Gastroesophageal sphincter (tissue), 3 donors: ENCODE results near the gene ZNF333.

Experiments
- EP300 ChIP-seq: sonication (generic); formaldehyde crosslinking; IDR thresholded peaks from one replicate; pipeline ENCODE4 v1.6.1; 2017; ENCODE audit warnings: antibody characterized with exemption, mild to moderate bottlenecking
- POLR2A ChIP-seq, 2 donors: fragments of 450-650 bp; IDR thresholded peaks; one replicate each; pipeline ENCODE4 v1.6.1; 2017; ENCODE audit warnings: antibody characterized with exemption in 2 of 2, mild to moderate bottlenecking in 2 of 2, moderate library complexity in 1 of 2
- POLR2AphosphoS5 ChIP-seq: sonication (generic); formaldehyde crosslinking; IDR thresholded peaks from one replicate; pipeline ENCODE4 v1.6.1; 2017; ENCODE audit warnings: antibody characterized with exemption
- TF ChIP-seq, protein P1 (sequence below), 4 experiments: fragments of 200-600 bp in 2 of 4; fragments of 450-650 bp in 2 of 4; sonication (generic) in 1 of 4; IDR thresholded peaks; one replicate each; pipeline ENCODE4 v1.5.1; 2017 to 2019; ENCODE audit warnings: antibody characterized with exemption in 4 of 4, mild to moderate bottlenecking in 2 of 4, moderate library complexity in 2 of 4

DNA sequence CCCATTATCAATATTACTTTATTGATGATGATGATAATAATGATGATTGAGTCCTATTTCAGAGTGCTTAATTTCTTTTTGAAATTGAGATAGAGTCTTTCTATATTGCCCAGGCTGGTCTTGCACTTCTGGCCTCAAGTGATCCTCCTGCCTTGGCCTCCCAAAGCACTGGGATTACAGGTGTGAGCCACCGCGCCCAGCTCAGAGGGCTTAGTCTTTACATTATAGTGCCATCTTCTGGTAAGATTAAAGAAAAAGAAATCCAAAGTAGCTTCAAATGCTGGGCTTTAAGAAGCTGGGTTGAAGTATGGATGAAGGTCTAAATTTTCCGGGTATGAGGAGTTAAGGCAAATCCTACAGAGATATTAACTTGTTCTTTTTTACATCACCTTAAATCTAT lies 3.4 kb upstream of the ZNF333 start:
- TF ChIP-seq, protein P1, sequence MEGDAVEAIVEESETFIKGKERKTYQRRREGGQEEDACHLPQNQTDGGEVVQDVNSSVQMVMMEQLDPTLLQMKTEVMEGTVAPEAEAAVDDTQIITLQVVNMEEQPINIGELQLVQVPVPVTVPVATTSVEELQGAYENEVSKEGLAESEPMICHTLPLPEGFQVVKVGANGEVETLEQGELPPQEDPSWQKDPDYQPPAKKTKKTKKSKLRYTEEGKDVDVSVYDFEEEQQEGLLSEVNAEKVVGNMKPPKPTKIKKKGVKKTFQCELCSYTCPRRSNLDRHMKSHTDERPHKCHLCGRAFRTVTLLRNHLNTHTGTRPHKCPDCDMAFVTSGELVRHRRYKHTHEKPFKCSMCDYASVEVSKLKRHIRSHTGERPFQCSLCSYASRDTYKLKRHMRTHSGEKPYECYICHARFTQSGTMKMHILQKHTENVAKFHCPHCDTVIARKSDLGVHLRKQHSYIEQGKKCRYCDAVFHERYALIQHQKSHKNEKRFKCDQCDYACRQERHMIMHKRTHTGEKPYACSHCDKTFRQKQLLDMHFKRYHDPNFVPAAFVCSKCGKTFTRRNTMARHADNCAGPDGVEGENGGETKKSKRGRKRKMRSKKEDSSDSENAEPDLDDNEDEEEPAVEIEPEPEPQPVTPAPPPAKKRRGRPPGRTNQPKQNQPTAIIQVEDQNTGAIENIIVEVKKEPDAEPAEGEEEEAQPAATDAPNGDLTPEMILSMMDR (IDR thresholded peaks at IDR 0.05) = peak in 1 of 4 experiments; percentile 17
- no peak for TF ChIP-seq POLR2A (IDR thresholded peaks at IDR 0.05)
- no peak for TF ChIP-seq POLR2AphosphoS5
- TF ChIP-seq EP300 = no peak
